Cardiac muscle cell (in vitro differentiated cells and primary cell): ENCODE results near the gene RCL1. TPM values are rescaled to one million over a fixed set of nuclear protein-coding genes. Genes with fewer than 3 reads are reported as not detected.

Experiments
- DNase-seq, 2 donors: peaks; one replicate each; pipeline versions ENCODE4 v3.0.0 to v3.0.0-alpha.2; 2010 to 2017; ENCODE audit warnings: low read depth in 1 of 2, low spot score in 1 of 2
- H3K27ac ChIP-seq: fragments of 200-600 bp; sonication (generic); 2 replicates; pipeline ENCODE4 v1.5.1; 2016
- H3K27me3 ChIP-seq: fragments of 200-600 bp; sonication (generic); 2 replicates; pipeline ENCODE4 v1.6.0; 2016; ENCODE audit warnings: control low read depth
- H3K36me3 ChIP-seq: fragments of 200-600 bp; sonication (generic); 2 replicates; pipeline ENCODE4 v1.5.1; 2016; ENCODE audit warnings: control low read depth
- H3K4me1 ChIP-seq: fragments of 200-600 bp; sonication (generic); 2 replicates; pipeline ENCODE4 v1.8.1; 2017; ENCODE audit warnings: low read depth, mild to moderate bottlenecking, mixed run types
- H3K4me3 ChIP-seq: fragments of 200-600 bp; sonication (generic); 2 replicates; pipeline ENCODE4 v1.5.1; 2016; ENCODE audit warnings: mild to moderate bottlenecking
- H3K9me3 ChIP-seq: fragments of 200-600 bp; sonication (generic); 2 replicates; pipeline ENCODE4 v1.5.1; 2017; ENCODE audit warnings: low read depth, mild to moderate bottlenecking, control low read depth
- polyA plus RNA-seq: library from polyadenylated mRNA; unstranded; fragments of >200 nt; fragmentation: Nextera tagmentation; extraction: Ambion mirVana; gene quantifications from 2 replicates; pipeline ENCODE4 v1.2.1, GENCODE V29; 2016
- total RNA-seq: library from RNA; depleted of rRNA; stranded (reverse); fragments of >200 nt; gene quantifications from 2 replicates; pipeline ENCODE4 v1.2.3, GENCODE V29; 2016
- TF ChIP-seq, protein P1 (sequence below): IDR thresholded peaks from 2 replicates; pipeline ENCODE4 v1.5.1; 2012; ENCODE audit warnings: low read depth, mild to moderate bottlenecking, low read length

The RCL1 gene
- total and polyA plus RNA-seq, 2 experiments from 2014 or later, result 15.1 to 17.9 TPM

DNA sequence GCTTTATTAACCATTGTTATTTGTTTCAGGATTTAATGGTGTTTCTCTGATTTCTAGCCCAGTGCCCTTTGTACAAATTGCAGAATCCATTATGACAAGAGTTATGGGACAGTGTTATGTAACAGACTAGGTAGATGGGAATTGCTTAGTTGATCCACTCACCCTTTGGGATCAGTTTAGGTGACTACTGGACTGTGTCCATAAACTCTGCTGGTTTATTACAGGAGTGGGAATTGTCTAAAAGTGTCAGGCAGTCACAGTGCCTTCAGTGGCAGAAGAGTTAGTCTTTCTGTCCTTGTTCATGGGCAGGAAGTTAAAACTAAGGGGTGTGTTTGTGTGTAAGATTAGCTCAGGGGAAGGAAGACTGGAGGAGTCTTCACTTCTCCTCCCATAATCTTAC is 29.3 kb downstream of the RCL1 start:
- TF ChIP-seq, protein P1, sequence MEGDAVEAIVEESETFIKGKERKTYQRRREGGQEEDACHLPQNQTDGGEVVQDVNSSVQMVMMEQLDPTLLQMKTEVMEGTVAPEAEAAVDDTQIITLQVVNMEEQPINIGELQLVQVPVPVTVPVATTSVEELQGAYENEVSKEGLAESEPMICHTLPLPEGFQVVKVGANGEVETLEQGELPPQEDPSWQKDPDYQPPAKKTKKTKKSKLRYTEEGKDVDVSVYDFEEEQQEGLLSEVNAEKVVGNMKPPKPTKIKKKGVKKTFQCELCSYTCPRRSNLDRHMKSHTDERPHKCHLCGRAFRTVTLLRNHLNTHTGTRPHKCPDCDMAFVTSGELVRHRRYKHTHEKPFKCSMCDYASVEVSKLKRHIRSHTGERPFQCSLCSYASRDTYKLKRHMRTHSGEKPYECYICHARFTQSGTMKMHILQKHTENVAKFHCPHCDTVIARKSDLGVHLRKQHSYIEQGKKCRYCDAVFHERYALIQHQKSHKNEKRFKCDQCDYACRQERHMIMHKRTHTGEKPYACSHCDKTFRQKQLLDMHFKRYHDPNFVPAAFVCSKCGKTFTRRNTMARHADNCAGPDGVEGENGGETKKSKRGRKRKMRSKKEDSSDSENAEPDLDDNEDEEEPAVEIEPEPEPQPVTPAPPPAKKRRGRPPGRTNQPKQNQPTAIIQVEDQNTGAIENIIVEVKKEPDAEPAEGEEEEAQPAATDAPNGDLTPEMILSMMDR, result no peak
- Histone ChIP-seq H3K36me3 (no peaks in the 10 kb centered on the region), H3K4me3 (no peak overlapping the region), H3K27ac (no peak overlapping the region), H3K4me1 (no peaks in the 10 kb centered on the region), H3K9me3 (no peaks in the 10 kb centered on the region), H3K27me3 (no peaks in the 10 kb centered on the region)
- DNase-seq, result no peak

DNA sequence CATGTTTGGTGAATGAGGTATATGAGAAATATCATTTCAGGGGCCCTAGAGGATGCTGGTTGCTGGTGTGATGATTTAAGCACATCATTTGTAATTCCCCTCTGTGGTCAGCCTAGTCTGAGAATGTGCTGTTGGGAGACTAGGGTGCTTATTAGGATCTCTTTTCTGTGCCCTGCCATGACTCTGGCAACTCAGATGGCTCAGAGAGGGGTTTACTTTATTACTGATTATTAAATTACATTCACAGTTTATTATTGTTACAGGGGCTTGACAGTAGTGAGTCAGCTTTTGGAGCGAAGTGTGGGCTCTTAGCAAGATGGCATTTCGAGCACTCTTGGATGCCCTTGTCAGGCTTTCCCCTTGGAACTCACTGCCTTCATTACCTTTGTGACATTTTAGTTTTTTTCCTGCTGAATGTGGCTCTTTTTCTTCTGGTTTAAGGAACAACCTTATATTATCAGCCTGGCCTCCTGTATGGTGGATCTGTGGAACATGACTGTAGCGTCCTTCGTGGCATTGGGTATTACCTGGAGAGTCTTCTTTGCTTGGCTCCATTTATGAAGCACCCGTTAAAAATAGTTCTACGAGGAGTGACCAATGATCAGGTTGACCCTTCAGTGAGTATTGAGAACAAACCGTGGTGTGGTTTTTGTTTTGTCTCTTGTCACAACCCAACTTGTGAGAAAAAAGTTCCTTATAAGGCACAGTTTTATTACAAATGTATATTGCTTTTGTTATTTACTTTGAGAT is 33.8 kb downstream of the RCL1 start:
- no peak for DNase-seq

DNA sequence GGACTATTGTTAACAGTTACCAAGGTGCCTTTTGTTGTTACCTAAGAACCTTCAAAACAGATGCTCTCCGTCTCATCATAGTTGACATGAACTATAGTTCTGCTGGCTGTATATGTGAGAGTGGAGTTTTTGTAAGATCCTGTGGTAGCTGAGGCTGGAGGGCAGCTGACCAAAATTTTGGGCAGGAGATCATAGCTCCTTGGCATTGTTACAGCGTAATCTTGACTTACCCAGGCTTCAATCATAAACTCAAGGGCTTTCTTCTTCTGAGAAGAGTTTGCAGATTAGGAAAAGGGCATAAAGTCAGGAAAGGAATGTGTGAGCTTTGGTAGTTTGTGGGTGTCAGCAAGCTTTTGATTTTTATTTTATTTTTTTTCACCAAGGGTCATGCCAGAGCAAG is 34.5 kb downstream of the RCL1 start:
- no peak for DNase-seq
- Histone ChIP-seq H3K4me1 (peaks cover 5% of the 10 kb centered on the region), H3K36me3 (no peaks in the 10 kb centered on the region), H3K4me3 (no peak overlapping the region), H3K27ac (no peak overlapping the region), H3K9me3 (no peaks in the 10 kb centered on the region), H3K27me3 (no peaks in the 10 kb centered on the region)
- TF ChIP-seq, protein P1, result no peak

More for the DNA sequence above, 33.8 kb downstream of the RCL1 start:
- H3K36me3 ChIP-seq, result no peaks in the 10 kb centered on the region
- no peaks in the 10 kb centered on the region for H3K27me3 ChIP-seq
- peaks cover 1% of the 10 kb centered on the region for H3K4me1 ChIP-seq
- TF ChIP-seq, protein P1, result no peak
- no peak overlapping the region for H3K27ac ChIP-seq
- H3K4me3 ChIP-seq, result no peak overlapping the region
- no peaks in the 10 kb centered on the region for H3K9me3 ChIP-seq

DNA sequence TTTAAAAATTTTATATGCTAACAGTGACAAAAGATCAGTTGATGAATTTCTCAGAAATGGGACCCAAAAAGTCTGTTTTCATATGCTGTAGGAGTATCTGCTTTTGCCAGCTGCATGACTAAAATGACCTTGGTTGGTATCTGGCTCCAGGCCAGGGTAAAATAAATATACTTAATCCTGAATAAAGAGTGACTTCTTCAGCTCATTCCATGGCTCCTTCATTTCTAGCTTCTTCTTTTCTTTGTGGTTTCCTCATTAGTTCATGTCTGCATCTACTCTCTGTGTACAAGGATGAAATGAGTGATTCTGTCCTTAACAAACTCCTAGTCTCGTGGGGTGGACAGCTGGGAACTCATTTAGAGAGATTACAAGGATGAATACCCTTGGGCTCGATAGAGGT is 36.0 kb downstream of the RCL1 start:
- H3K4me3 ChIP-seq, result no peak overlapping the region
- peak in 1 of 2 donors; percentile 34 for DNase-seq
- no peaks in the 10 kb centered on the region for H3K9me3 ChIP-seq
- no peaks in the 10 kb centered on the region for H3K36me3 ChIP-seq
- TF ChIP-seq, protein P1, result no peak
- no peak overlapping the region for H3K27ac ChIP-seq
- no peaks in the 10 kb centered on the region for H3K27me3 ChIP-seq
- peaks cover 5% of the 10 kb centered on the region for H3K4me1 ChIP-seq

DNA sequence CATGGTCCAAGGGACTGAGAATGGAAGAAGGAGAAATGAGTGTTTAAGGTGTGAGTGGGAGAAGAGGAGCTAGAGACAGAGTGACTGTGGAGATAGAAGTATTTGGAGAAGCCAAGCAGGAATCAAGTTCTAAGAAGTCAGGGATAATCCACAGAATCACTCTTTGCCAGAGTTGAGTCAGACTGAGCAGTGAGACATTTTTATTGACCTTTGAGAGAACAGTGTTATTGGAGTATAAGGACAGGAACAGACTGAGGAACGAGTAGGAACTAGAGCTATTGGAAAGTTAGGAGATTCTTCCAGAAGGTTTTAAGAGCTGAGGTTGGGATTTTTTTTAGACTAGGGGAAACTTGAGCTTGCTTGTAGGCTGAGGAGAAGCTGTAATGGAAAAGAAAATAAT is 37.2 kb downstream of the RCL1 start:
- Histone ChIP-seq H3K4me3 (no peak overlapping the region), H3K27me3 (no peaks in the 10 kb centered on the region), H3K27ac (no peak overlapping the region), H3K4me1 (peaks cover 5% of the 10 kb centered on the region), H3K9me3 (no peaks in the 10 kb centered on the region), H3K36me3 (no peaks in the 10 kb centered on the region)
- DNase-seq, result no peak
- TF ChIP-seq, protein P1, result no peak
